ENCODE results near the gene PSMB1.
A peak's percentile ranks its signal among the peaks of the same experiment; 100 is the strongest.
"Not testable (repeated sequence)": the region's sequence is repeated elsewhere in the genome, so short reads cannot be mapped to it uniquely, and the experiment has no call there.

Gene PSMB1

GRCh38 chr6:170506446-170506845 lies 46.7 kb downstream of the PSMB1 start:
- no peaks in the 10 kb centered on the region for H4K20me1 ChIP-seq
- H3K27me3 ChIP-seq, result peaks cover 0 to 3% (median 0%) of the 10 kb centered on the region in 11 experiments; a peak in 1 of 22 replicates
- H3K9me3 ChIP-seq (replicated peaks in 1 of 11), result peaks cover 19 to 24% (median 22%) of the 10 kb centered on the region in 11 experiments
- no peak overlapping the region for H3K9ac ChIP-seq
- no peak overlapping the region for H3K27ac ChIP-seq
- no peak for TF ChIP-seq Cebpa-rat (IDR thresholded peaks at IDR 0.05)
- H3K36me3 ChIP-seq, result no peaks in the 10 kb centered on the region
- H3K4me3 ChIP-seq, result no peak overlapping the region
- no peaks in the 10 kb centered on the region for H3K4me1 ChIP-seq
- no peak overlapping the region for H3K4me2 ChIP-seq

GRCh38 chr6:170505306-170505705 lies 47.8 kb downstream of the PSMB1 start:
- Histone ChIP-seq H3K4me3 (no peak overlapping the region), H3K27me3 (peaks cover 0 to 3% (median 0%) of the 10 kb centered on the region in 11 experiments; a peak in 1 of 22 replicates), H3K36me3 (no peaks in the 10 kb centered on the region), H3K4me2 (no peak overlapping the region), H3K4me1 (peaks cover 0 to 6% (median 0%) of the 10 kb centered on the region in 10 experiments; a peak in 1 of 20 replicates), H4K20me1 (no peaks in the 10 kb centered on the region), H3K9me3 (replicated peaks in 1 of 11) (peaks cover 27 to 34% (median 31%) of the 10 kb centered on the region in 11 experiments), H3K27ac (no peak overlapping the region), H3K9ac (no peak overlapping the region)
- no peak for TF ChIP-seq Cebpa-rat (IDR thresholded peaks at IDR 0.05)

GRCh38 chr6:170504479-170504878 lies 48.6 kb downstream of the PSMB1 start:
- Histone ChIP-seq H4K20me1 (no peaks in the 10 kb centered on the region), H3K27me3 (peaks cover 0 to 3% (median 0%) of the 10 kb centered on the region in 11 experiments; a peak in 1 of 22 replicates), H3K36me3 (no peaks in the 10 kb centered on the region), H3K27ac (no peak overlapping the region), H3K4me1 (peaks cover 0 to 6% (median 0%) of the 10 kb centered on the region in 10 experiments; a peak in 1 of 20 replicates), H3K4me3 (no peak overlapping the region), H3K9ac (no peak overlapping the region), H3K9me3 (replicated peaks in 1 of 11) (peaks cover 27 to 34% (median 31%) of the 10 kb centered on the region in 11 experiments), H3K4me2 (no peak overlapping the region)
- no peak for TF ChIP-seq Cebpa-rat (IDR thresholded peaks at IDR 0.05)

- no peak overlapping the region for H3K9ac ChIP-seq
- H3K4me1 ChIP-seq, result peaks cover 0 to 6% (median 0%) of the 10 kb centered on the region in 10 experiments; a peak in 1 of 20 replicates
- no peak overlapping the region for H3K27ac ChIP-seq
- H3K4me3 ChIP-seq, result no peak overlapping the region
- TF ChIP-seq Cebpa-rat (IDR thresholded peaks at IDR 0.05), result no peak
- no peaks in the 10 kb centered on the region for H4K20me1 ChIP-seq
- H3K9me3 ChIP-seq (replicated peaks in 1 of 11), result peaks cover 27 to 34% (median 31%) of the 10 kb centered on the region in 11 experiments
- no peaks in the 10 kb centered on the region for H3K36me3 ChIP-seq
- peaks cover 0 to 3% (median 0%) of the 10 kb centered on the region in 11 experiments; a peak in 1 of 22 replicates for H3K27me3 ChIP-seq
- H3K4me2 ChIP-seq, result no peak overlapping the region
Observed at GRCh38 chr6:170503414-170503761, 49.7 kb downstream of the PSMB1 start.

- not testable (repeated sequence) for H3K27me3 ChIP-seq, H3K36me3 ChIP-seq
Observed at GRCh38 chr6:170502733-170503413, 50.2 kb downstream of the PSMB1 start.

GRCh38 chr6:170502268-170502667 lies 50.8 kb downstream of the PSMB1 start:
- H3K4me3 ChIP-seq, H3K27me3 ChIP-seq, H4K20me1 ChIP-seq: not testable (repeated sequence)

More at GRCh38 chr6:170502733-170503413, 50.2 kb downstream of the PSMB1 start:
- not testable (repeated sequence) for H3K4me2 ChIP-seq, H4K20me1 ChIP-seq, H3K4me3 ChIP-seq, H3K4me1 ChIP-seq, H3K9ac ChIP-seq, H3K27ac ChIP-seq
- peaks cover 27 to 34% (median 31%) of the 10 kb centered on the region in 11 experiments for H3K9me3 ChIP-seq (replicated peaks in 1 of 11)

GRCh38 chr6:170500955-170501590 lies 52.0 kb downstream of the PSMB1 start:
- H3K9ac ChIP-seq, result no peak overlapping the region
- H4K20me1 ChIP-seq, result no peaks in the 10 kb centered on the region
- H3K27me3 ChIP-seq, result peaks cover 0 to 3% (median 0%) of the 10 kb centered on the region in 11 experiments; a peak in 1 of 22 replicates
- no peak overlapping the region for H3K4me3 ChIP-seq
- peaks cover 27 to 45% (median 33%) of the 10 kb centered on the region in 11 experiments for H3K9me3 ChIP-seq (replicated peaks in 1 of 11)
- TF ChIP-seq Cebpa-rat (IDR thresholded peaks at IDR 0.05), result no peak
- 0 out of 22 replicates have a peak overlapping the region, but pooled peaks of 2 of the 11 experiments have one; percentile 4 to 6 for H3K4me2 ChIP-seq
- H3K4me1 ChIP-seq, result peaks cover 0 to 6% (median 0%) of the 10 kb centered on the region in 10 experiments; a peak in 1 of 20 replicates
- H3K36me3 ChIP-seq, result no peaks in the 10 kb centered on the region
- H3K27ac ChIP-seq, result no peak overlapping the region

More at GRCh38 chr6:170502268-170502667, 50.8 kb downstream of the PSMB1 start:
- H3K9ac ChIP-seq, H3K27ac ChIP-seq, H3K4me2 ChIP-seq, H3K36me3 ChIP-seq, H3K4me1 ChIP-seq: not testable (repeated sequence)
- H3K9me3 ChIP-seq (replicated peaks in 1 of 11), result peaks cover 27 to 34% (median 31%) of the 10 kb centered on the region in 11 experiments

- peaks cover 0 to 7% (median 0%) of the 10 kb centered on the region in 10 experiments; a peak in 1 of 20 replicates for H3K4me1 ChIP-seq
- no peaks in the 10 kb centered on the region for H4K20me1 ChIP-seq
- no peak overlapping the region for H3K4me2 ChIP-seq
- H3K36me3 ChIP-seq, result no peaks in the 10 kb centered on the region
- no peak overlapping the region for H3K9ac ChIP-seq
- peaks cover 0 to 7% (median 0%) of the 10 kb centered on the region in 11 experiments; a peak in 3 of 22 replicates for H3K27me3 ChIP-seq
- H3K27ac ChIP-seq, result no peak overlapping the region
- H3K9me3 ChIP-seq (replicated peaks in 1 of 11), result peaks cover 21 to 56% (median 25%) of the 10 kb centered on the region in 11 experiments
- no peak for TF ChIP-seq Cebpa-rat (IDR thresholded peaks at IDR 0.05)
- no peak overlapping the region for H3K4me3 ChIP-seq
Observed at GRCh38 chr6:170497841-170498301, 55.2 kb downstream of the PSMB1 start.

- Histone ChIP-seq H3K4me2 (no peak overlapping the region), H4K20me1 (no peaks in the 10 kb centered on the region), H3K27me3 (peaks cover 0 to 4% (median 0%) of the 10 kb centered on the region in 11 experiments; a peak in 2 of 22 replicates), H3K9ac (no peak overlapping the region), H3K36me3 (no peaks in the 10 kb centered on the region), H3K27ac (no peak overlapping the region), H3K4me1 (0 out of 20 replicates have a peak, but pooled peaks cover 0 to 7% (median 0%) of the 10 kb centered on the region in 10 experiments), H3K9me3 (replicated peaks in 1 of 11) (peaks cover 0 to 29% (median 0%) of the 10 kb centered on the region in 11 experiments; a peak in 10 of 22 replicates), H3K4me3 (no peak overlapping the region)
- no peak for TF ChIP-seq Cebpa-rat (IDR thresholded peaks at IDR 0.05)
Observed at GRCh38 chr6:170493354-170493753, 59.8 kb downstream of the PSMB1 start.
